ENCODE results near the gene GATAD2A.

Gene GATAD2A

DNA sequence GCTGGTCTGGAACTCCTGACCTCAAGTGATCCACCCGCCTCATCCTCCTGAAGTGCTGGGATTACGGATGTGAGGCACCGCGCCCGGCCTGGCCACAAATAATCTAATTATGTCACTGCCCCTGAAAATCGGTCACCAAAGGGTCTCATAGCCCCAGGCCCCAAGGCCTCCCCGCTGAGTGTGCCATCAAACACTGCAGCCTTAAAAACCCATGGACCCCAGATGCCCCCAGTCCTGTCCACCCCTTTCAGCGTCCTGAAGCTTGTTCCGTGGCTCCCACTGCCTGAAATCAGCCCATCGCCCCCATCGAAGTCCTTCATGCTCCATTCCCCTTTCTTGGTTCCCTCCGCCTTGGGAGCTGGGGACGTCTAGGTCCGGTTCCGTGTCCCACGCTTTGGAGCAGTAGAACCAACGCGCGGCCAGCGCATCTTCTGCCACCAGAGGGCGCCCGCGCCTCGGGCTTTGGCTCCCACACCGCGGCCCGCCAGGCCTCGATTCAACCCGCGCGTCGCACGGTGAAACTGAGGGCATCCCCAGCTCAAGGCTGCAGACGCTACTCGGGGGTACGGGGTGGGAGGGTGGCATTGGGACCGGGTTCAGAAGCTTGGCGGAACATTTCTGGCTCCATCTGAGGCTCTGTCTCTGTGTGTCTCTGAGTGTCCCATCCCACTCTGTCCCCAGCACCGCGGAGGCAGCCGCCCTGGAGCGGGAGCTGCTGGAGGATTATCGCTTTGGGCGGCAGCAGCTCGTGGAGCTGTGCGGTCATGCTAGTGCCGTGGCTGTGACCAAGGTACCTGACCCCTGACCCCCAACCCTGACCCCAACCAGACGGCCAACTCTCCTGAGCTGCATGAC, 126.7 kb downstream of the GATAD2A start:
- DNase-seq (ENCODE audit: low spot score), result peak; percentile 82

DNA sequence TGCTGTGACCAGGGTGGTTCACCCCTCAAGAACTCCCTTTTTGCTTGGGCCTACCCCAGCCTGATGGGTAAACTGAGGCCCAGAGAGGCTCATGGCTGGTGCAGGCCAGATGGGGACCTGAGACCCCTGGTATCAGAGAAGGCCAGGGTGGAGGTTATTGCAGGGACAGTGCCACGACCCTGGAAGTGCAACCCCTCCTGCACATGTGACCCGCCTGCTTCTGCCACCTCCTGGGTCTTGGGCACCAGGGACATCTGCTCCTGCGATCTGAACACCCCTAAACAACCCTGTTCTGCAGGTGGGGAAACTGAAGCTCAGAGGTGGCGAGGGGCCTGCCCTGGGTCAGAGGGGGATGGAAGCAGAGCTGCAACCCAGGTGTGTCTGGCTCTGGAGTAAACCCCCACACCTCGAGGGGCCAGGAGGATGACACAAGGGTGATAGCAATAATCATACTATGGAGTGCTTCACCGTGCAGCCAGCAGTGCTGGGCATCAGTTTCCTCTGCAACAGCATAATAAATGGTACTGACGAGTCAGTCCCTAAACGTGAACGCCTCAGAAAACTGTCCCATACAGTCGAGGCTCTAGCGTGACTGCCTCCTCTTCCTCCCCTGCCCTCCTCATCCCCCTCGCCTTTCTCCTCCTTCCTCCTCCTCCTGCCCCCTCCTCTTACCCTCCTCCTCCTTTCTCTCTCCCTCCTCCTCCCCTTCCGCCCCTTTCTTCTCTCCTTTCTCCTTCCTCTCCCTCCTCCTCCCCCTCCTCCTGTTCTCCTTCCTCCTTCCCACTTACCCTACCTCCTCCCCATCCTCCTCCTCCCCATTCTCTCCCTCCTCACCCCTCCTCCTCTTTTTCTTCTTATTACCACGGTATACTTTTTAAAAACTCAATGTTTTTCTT, 127.6 kb downstream of the GATAD2A start:
- DNase-seq (ENCODE audit: low spot score), result no peak

DNA sequence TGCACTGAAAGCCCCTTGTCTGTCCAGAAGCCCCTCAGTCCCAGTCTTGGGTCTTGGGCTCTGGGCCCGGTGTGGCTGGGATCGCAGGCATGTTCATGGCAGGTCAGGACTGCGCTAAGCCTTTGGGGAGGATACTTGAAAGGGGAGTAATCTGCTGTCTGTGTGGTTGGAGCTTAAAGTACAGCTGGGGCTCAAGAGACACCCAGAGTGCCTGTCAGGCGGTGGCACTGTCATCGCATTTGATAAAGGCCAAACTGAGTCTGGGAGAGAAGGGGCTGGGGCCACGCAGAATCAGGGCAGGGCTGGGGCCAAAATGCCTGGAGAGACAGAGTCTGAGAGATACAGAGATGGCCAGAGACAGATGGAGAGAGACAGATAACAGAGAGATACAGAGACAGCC, 128.4 kb downstream of the GATAD2A start:
- DNase-seq (ENCODE audit: low spot score), result no peak

DNA sequence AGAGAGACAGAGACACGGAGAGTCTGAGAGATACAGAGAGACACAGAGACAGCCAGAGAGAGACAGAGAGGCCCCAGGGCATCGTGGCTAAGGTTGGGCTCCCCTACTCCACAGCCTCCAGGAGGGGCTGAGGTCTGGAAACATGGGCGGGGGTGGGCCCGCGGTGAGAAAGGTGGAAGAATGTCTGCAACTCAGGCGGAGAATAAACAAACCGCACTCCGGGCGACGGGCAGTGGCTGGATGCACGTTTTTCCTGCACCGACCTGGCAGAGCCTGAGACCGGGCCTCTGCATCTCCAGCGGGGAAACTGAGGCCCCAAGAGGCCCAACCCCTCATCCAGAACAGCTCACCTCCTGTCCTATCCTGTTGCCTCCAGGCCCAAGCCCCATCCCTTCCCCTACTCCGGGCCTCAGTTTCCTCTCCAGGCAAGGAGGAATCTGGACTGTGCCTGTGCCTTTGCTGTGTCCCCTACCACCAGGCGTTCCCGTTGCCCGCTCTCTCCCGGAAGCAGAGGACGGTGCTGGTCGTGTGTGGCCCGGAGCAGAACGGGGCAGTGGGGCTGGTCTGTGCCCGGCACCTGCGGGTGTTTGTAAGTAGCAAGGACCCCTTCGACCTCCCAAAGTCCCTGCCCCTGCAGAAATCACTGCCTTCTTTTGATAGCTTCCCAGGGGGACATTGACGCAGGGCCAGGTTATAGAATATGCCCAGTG, 129.2 kb downstream of the GATAD2A start:
- DNase-seq (ENCODE audit: low spot score), result no peak

DNA sequence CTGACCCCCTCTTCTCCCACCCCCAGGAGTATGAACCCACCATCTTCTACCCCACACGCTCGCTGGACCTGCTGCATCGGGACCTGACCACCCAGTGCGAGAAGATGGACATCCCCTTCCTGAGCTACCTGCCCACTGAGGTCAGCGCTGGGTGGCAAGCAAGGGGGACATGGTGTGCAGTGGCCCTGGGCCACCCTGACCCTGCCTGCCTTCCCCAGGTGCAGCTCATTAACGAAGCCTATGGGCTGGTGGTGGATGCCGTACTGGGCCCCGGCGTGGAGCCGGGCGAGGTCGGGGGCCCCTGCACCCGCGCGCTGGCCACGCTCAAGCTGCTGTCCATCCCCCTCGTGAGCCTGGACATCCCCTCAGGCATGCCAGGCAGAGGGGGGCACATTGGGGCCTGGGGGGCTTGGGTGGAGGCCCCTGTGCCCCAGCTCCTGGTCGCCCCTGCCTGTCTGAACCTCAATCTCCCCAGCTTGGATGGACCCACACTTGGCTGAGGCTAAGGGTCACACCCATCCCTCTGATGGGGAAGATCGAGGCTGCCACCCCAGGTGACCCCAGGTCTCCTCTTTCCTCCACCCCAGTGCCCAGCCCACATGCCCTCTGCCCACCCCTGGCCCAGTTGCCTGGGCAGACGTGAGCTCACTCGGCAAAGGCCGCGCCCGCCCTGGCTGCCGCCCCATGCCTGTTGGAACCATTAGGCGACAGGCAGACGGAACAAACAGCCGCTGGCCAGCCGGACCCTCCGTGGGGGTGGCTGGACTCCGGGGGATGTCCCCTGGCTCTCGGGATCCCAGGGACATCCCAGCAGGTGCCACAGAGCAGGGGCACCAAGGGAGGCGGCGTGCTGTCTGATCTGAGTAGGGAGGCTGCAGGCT, 130.1 kb downstream of the GATAD2A start:
- DNase-seq (ENCODE audit: low spot score), result no peak

DNA sequence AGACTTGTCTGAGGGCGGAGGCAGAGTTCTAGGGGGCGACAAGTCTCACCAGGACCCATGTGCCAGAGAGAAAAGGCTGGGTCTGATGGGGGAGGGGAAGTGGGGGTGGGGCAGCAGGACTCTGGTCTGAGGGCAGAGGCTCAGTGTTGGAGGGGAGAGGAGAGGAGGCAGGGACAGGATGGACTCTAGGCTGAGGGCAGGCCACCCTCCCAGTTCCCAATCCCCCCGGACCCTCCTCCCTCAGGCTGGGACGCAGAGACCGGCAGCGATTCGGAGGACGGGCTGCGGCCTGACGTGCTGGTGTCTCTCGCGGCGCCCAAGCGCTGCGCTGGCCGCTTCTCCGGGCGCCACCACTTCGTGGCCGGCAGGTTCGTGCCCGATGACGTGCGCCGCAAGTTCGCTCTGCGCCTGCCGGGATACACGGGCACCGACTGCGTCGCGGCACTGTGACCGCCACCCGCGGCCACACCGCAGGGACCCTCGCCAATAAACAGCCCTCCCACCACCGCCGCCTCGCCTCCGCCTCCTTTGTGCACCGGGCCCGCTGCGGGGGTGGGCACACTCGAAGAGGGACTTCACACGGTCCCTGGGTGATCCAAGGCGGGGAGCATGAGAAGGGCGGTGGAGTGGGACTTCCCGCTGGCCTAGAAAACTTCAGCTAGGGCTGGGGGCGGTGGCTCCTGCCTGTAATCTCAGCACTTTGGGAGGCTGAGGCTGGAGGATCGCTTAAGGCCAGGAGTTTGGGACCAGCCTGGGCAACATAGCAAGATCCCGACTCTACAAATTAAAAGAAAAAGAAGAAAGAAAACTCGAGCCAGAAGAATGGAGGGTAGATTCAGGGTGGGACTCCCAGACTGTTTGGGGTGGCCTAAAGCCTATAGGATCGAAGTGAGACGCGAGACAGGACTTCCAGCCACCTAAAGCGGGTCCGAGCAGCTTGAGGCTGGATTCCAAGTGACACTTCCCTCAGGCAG, 131.9 kb downstream of the GATAD2A start:
- DNase-seq (ENCODE audit: low spot score), result no peak

DNA sequence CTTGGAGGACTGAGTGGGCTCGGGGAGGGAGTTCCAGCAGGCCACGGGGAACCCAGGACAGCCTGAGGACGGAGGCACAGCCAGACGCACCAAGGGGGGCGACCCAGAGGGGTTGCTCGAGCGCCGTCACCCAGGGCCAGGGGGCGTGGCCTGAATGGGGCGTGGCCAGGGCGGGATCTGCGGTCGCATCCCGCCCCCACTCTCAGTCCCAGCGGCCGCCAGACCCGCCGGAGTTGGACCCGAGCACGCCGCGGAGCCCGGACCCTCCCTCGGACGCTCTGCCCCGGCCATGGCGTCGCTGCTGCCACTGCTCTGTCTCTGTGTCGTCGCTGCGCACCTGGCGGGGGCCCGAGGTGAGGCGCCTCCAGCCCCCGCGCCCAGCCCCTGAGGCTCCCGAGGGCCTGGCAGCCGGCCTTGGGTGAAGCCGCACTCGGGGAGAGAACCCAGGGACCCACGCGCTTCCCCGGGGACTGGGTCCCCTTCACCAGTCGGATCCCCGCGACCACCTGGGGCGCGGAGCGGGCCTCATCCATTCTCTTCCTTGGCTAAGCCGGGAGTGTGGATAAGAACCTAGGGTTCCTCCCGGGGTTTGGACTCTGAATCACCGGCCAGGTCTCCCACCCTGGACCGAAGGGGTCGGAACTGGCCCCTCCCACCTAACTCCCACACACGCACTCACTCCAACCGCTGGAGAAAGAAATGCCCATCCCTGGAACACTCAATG, 132.7 kb downstream of the GATAD2A start, which contains the start of gene CILP2:
CILP2 (plus strand) TSS at position 205 of the 724 bp plus-strand sequence; CDS start at position 290, 85 bp downstream.
- peak; percentile 77 for DNase-seq (ENCODE audit: low spot score)

DNA sequence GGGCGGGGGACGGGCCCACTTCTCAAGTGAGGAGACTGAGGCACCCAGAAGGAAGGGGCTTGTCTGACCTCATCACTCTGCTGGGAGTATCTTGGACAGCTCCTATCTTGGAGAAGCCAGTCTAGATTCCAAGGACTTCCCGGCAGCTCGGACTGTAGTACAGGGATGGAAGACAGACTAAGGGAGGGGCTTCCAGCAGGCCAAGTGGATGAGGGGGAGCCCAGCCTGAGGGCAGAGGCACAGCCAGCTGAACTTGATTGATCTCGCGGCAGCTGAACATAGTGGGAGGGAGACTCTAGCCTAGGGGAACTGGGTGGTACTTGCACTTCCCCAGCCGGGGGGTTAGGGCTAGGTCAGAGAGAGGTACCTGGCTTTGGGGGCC, 133.3 kb downstream of the GATAD2A start:
- DNase-seq (ENCODE audit: low spot score), result no peak

DNA sequence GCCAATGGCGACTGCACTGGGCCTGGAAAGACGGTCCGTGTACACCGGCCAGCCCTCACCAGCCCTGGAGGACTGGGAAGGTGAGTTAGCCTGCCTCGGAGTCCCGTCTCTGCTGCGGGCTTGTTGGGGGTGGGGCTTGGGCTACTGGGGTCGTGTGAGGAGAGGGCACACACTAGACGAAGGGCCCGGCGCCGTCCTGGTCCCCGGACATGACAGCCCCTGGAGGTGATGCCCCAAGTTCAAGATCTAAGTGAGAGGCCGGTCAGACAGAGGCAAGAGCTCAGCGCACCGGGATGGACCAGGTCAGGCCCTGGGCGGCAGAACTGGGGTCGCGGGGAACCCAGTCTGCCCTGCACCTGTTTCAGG, 134.2 kb downstream of the GATAD2A start:
- DNase-seq (ENCODE audit: low spot score), result no peak

DNA sequence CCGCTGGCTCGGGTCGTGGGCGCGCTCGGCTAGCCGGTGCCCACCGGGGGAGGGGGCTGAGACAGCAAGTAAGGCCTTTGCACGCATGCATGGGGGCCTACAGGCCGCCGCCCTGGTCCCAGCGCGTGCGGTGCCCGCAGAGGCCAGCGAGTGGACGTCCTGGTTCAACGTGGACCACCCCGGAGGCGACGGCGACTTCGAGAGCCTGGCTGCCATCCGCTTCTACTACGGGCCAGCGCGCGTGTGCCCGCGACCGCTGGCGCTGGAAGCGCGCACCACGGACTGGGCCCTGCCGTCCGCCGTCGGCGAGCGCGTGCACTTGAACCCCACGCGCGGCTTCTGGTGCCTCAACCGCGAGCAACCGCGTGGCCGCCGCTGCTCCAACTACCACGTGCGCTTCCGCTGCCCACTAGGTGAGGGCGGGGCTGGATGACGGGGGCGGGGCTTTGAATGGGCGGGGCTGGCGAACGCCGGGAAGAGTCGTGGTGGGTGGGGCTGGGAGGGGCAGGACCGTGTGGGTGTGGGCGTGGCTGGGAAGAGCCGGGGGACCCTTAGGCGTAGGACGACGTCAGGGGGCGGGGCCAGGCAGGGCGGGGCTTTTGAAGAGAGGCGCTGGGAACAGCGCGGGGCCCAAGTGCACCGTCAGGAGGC, 134.7 kb downstream of the GATAD2A start:
- DNase-seq (ENCODE audit: low spot score), result peak; percentile 92

DNA sequence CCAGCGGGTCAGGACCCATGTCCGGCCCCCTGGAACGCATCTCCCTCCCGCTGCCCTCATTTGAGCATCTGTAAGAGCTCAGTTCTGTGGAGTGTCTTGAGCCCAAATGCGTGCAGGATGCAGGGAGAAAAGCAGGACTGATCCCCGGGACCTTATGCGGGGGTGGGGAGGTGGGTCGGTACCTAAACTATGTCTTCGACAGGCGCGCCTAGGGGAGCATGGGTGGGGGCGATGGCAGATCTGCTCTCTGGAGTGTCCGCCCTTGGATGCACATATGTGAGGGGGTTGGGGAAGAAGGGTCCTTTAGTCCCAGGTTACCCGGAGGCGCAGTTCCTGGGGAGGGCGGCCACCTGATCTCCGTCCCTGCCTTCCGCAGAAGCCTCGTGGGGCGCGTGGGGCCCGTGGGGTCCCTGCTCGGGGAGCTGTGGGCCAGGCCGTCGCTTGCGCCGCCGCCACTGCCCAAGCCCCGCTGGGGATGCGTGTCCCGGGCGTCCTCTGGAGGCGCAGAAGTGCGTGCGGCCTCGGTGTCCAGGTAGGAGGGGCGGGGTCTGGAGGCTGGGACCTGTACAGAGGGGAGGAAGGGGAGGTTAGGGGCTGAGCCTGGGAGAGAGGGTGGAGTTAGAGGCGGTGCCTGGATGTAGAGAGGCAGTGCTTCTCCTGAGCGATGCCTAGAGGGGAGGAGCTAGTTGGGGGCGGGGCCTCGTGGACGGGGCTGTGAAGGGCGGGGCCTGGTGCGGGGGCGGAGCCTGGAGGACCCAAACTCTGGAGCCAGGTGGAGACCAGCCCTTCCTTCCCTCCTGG, 135.4 kb downstream of the GATAD2A start:
- peak; percentile 90 for DNase-seq (ENCODE audit: low spot score)

- DNase-seq (ENCODE audit: low spot score), result no peak
Observed at GRCh38 chr19:19541616-19542015, 136.1 kb downstream of the GATAD2A start.

DNA sequence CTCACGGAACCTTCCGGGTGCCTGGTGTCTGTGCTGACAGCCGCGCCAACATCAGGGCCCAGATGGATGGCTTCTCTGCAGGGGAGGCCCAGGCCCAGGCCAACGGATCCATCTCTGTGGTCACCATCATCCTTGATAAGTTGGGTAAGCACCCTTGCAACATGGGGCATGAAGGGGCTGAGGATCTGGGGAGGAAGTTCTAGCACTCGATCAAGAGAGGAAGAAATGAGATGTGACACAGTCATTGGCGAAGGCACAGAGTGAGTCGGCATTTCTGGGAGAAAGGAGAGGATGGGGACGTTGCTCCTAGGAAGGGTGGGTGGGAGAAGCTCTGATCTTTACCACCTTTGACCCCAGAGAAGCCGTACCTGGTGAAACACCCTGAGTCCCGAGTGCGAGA, 137.0 kb downstream of the GATAD2A start:
- DNase-seq (ENCODE audit: low spot score), result no peak

GRCh38 chr19:19543101-19543500, 137.6 kb downstream of the GATAD2A start:
- DNase-seq (ENCODE audit: low spot score), result no peak

DNA sequence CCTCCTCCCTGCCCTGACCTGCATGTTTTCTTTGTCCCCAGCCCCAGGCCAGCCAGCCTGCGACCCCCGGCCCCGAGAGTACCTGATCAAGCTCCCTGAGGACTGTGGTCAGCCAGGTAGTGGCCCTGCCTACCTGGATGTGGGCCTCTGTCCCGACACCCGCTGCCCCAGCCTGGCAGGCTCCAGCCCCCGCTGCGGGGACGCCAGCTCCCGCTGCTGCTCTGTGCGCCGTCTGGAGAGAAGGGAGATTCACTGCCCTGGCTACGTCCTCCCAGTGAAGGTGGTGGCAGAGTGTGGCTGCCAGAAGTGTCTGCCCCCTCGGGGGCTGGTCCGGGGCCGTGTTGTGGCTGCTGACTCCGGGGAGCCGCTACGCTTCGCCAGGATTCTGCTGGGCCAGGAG, 138.2 kb downstream of the GATAD2A start:
- DNase-seq (ENCODE audit: low spot score), result no peak

- DNase-seq (ENCODE audit: low spot score), result no peak
Observed at GRCh38 chr19:19544257-19544953, 138.9 kb downstream of the GATAD2A start.

DNA sequence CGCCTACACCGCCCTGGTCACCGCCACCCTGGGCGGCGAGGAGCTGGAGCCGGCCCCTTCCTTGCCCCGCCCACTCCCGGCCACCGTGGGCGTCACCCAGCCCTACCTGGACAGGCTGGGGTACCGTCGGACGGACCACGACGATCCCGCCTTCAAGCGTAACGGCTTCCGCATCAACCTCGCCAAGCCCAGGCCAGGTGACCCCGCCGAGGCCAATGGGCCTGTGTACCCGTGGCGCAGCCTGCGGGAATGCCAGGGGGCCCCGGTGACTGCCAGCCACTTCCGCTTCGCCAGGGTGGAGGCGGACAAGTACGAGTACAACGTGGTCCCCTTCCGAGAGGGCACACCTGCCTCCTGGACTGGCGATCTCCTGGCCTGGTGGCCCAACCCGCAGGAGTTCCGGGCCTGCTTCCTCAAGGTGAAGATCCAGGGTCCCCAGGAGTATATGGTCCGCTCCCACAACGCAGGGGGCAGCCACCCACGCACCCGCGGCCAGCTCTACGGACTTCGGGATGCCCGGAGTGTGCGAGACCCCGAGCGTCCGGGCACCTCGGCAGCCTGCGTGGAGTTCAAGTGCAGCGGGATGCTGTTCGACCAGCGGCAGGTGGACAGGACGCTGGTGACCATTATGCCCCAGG, 139.6 kb downstream of the GATAD2A start:
- DNase-seq (ENCODE audit: low spot score), result no peak
